ENCODE measurements around the gene NCAN. TPM values are rescaled to one million over a fixed set of nuclear protein-coding genes. Genes with fewer than 3 reads are reported as not detected.

Gene NCAN
- total and polyA plus RNA-seq, 7 donors: 0.03 TPM; not detected in 6

- ATAC-seq: no peak
- Histone ChIP-seq H3K4me1 (no peaks in the 10 kb centered on the region), H3K4me3 (no peak overlapping the region), H3K27ac (no peak overlapping the region), H3K36me3 (ENCODE audit: insufficient read depth in 1 of 2, low read depth in 1 of 2) (peaks cover 2 to 53% of the 10 kb centered on the region in 2 donors), H3K9me3 (no peaks in the 10 kb centered on the region), H3K27me3 (ENCODE audit: insufficient read depth in 3 of 3, low read length in 2 of 3) (no peaks in the 10 kb centered on the region)
- WGBS, 3 donors: 86 to 93% (median 91%) methylated on average over 9 of the region's 9 CpGs
- DNase-seq: no peak
- intact Hi-C loops (cut with DNase I): no loop called here
- TF ChIP-seq CTCF (IDR thresholded peaks at IDR 0.05): no peak
These were observed 30.2 kb upstream of the NCAN start for GRCh38 chr19:19181488-19181998.

DNA sequence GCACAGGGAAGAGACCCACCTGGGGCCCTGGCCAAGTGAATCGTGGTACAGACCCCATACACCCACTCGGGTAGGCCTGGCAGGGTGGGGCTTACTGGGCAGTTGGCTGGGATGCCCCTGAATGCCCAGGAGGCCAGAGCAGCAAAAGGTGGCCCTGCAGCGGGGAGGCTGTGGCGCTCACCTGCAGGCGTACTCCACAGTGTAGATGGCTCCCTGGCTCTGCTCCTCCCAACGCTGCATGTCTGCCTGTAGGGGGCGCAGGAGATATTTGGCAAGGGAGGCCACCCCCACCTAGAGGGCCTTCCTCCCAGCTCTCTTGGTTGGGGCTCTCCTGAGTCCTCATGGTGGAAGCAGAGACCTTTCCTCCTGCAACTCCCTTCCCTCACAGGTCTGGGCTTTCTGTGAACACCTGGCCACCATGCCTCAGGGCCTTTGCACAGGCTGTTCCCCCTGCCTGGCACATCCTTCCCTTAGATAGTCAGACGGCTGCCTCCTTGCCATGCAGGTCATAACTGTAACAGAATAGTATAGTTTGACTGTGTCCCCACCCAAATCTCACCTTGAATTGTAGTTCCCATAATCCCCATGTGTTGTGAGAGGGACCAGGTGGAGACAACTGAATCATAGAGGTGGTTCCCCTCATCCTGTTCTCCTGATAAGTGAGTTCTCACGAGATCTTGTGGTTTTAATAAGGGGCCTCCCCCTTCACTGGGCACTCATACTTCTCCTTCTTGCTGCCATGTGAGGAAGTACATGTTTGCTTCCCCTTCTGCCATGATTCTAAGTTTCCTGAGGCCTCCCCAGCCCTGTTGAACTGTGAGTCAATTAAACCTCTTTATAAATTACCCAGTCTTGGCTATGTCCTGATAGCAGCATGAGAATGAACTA, 25.7 kb upstream of the NCAN start:
- no peak for DNase-seq
- peaks cover 2 to 37% of the 10 kb centered on the region in 2 donors for H3K36me3 ChIP-seq (ENCODE audit: insufficient read depth in 1 of 2, low read depth in 1 of 2)
- 61 to 65% (median 62%) methylated on average over 9 of the region's 9 CpGs for WGBS, 3 donors
- H3K4me3 ChIP-seq: no peak overlapping the region
- intact Hi-C loops (cut with DNase I): no loop called here
- H3K27me3 ChIP-seq (ENCODE audit: insufficient read depth in 3 of 3, low read length in 2 of 3): no peaks in the 10 kb centered on the region
- peaks cover 20% of the 10 kb centered on the region for H3K4me1 ChIP-seq
- H3K27ac ChIP-seq: no peak overlapping the region
- no peaks in the 10 kb centered on the region for H3K9me3 ChIP-seq
- peak in 3 of 4 donors; percentile 62 to 78 (median 67) for ATAC-seq
- TF ChIP-seq CTCF (IDR thresholded peaks at IDR 0.05): peak; percentile 42

- intact Hi-C loops (cut with DNase I): no loop called here
- Histone ChIP-seq H3K27ac (no peak overlapping the region), H3K4me3 (no peak overlapping the region), H3K9me3 (no peaks in the 10 kb centered on the region), H3K4me1 (peaks cover 23% of the 10 kb centered on the region), H3K27me3 (ENCODE audit: insufficient read depth in 3 of 3, low read length in 2 of 3) (no peaks in the 10 kb centered on the region), H3K36me3 (ENCODE audit: insufficient read depth in 1 of 2, low read depth in 1 of 2) (peaks cover 2 to 31% of the 10 kb centered on the region in 2 donors)
- no peak for DNase-seq
- WGBS, 3 donors: 93 to 97% (median 94%) methylated on average over 14 of the region's 14 CpGs
- TF ChIP-seq CTCF (IDR thresholded peaks at IDR 0.05): no peak
- no peak for ATAC-seq
These were observed 25.0 kb upstream of the NCAN start for GRCh38 chr19:19186742-19187141.

DNA sequence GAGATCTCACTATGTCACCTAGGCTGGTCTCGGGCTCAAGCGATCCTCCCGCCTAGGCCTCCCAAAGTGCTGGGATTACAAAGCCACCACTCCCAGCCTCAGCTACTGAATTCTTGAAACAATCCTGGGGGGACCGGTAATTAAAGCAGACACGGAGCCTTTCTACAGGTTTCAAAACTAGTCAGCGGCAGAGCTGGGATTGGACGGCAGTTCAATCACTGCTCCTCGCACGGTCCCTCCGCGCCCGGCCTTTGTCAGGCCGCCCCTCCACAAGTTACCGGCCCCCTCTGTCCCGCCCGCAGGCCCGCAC, 20.0 kb upstream of the NCAN start:
- DNase-seq (no peak), ATAC-seq (no peak)
- Histone ChIP-seq H3K9me3 (no peaks in the 10 kb centered on the region), H3K36me3 (ENCODE audit: insufficient read depth in 1 of 2, low read depth in 1 of 2) (peaks cover 0 to 23% of the 10 kb centered on the region in 2 donors), H3K27ac (peak overlapping the region; percentile 98), H3K4me3 (peak overlapping the region; percentile 84), H3K27me3 (ENCODE audit: insufficient read depth in 3 of 3, low read length in 2 of 3) (no peaks in the 10 kb centered on the region), H3K4me1 (peaks cover 36% of the 10 kb centered on the region)
- intact Hi-C loops (cut with DNase I): loop anchor here (2.0 to 5.0 kb wide), 2 partner anchors 129 to 131 kb away; partner anchors contain the start of genes MAU2 (in 2 of the 2) and SUGP1 (in 2 of the 2)
- 0% methylated on average over 17 of the region's 17 CpGs for WGBS, 3 donors
- no peak for TF ChIP-seq CTCF (IDR thresholded peaks at IDR 0.05)
